ENCODE results near the gene MTX1. TPM values are rescaled to one million over a fixed set of nuclear protein-coding genes. Genes with fewer than 3 reads are reported as not detected.

The MTX1 gene
- total RNA-seq, 4 donors from 2014 or later = 14.4 to 26.9 (median 24.6) TPM

DNA sequence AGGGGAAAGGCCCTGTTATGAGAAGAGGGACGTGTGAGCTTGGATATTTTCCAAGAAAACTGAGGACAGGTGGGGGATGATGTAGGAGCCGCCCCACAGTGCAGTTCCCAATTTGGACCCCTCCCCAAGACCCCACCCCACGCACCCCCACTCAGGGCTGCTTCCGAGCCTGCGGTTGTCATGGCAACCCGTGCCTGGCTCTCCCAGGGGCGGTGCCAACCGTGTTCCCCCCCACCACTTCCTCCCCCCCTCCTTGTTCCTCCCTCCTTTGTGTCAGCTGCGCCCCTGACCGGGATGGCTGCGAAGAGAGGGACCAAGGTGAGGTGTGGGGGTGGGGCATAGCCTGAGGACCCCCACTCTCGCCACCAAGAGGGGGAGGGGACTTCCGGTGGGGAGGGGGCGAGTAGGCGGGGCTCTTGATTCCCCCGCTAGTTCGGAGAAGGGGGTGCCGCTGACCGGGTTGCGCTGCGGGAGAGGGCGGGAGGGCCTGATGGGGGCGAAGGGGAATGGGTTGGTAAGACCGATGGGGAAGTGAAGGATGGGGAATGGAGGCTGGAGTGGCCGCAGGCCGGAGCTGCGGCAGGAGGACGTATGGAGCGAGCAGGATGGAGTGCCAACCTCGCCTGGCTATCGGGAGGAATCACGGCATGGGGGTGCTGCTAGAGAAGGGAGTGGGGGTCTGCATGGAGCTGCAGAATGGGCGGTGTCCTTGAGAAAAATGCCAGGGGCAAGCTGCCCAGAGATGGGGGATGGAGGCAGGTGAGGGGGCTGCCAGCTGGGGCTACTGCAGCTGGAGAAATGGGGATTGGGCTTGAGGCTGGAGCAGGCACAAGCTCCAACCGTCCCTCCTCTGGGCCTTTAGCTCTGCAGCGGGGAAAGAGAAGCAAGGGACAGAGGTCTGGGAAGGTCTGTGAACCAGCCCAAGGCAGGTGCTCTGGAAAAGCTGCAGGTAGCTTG, 33.9 kb upstream of the MTX1 start:
- no peak for TF ChIP-seq POLR2A (IDR thresholded peaks at IDR 0.05)
- TF ChIP-seq, protein P1, sequence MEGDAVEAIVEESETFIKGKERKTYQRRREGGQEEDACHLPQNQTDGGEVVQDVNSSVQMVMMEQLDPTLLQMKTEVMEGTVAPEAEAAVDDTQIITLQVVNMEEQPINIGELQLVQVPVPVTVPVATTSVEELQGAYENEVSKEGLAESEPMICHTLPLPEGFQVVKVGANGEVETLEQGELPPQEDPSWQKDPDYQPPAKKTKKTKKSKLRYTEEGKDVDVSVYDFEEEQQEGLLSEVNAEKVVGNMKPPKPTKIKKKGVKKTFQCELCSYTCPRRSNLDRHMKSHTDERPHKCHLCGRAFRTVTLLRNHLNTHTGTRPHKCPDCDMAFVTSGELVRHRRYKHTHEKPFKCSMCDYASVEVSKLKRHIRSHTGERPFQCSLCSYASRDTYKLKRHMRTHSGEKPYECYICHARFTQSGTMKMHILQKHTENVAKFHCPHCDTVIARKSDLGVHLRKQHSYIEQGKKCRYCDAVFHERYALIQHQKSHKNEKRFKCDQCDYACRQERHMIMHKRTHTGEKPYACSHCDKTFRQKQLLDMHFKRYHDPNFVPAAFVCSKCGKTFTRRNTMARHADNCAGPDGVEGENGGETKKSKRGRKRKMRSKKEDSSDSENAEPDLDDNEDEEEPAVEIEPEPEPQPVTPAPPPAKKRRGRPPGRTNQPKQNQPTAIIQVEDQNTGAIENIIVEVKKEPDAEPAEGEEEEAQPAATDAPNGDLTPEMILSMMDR (IDR thresholded peaks at IDR 0.05 in 4 of 5, conservative IDR thresholded peaks at IDR 0.05 in 1 of 5) = no peak
- Histone ChIP-seq H3K4me3 (peak overlapping the region in 1 of 4 donors; percentile 97), H3K36me3 (peaks cover 0 to 13% of the 10 kb centered on the region in 2 donors), H3K9me3 (no peaks in the 10 kb centered on the region), H3K27me3 (peaks cover 15 to 21% (median 18%) of the 10 kb centered on the region in 3 donors), H3K27ac (no peak overlapping the region), H3K4me1 (peaks cover 14% of the 10 kb centered on the region in 2 donors)
- no peak for ATAC-seq
- intact Hi-C loops (cut with DNase I; ENCODE audit: low total_unique reads) = loop anchor here (5.0 kb wide), 1 partner anchor 53 kb away; no protein-coding TSS in a partner anchor
- DNase-seq = no peak
- in situ Hi-C loops (cut with MboI; ENCODE audit: low sequenced_read_pairs in 4 of 4) = no loop called here

DNA sequence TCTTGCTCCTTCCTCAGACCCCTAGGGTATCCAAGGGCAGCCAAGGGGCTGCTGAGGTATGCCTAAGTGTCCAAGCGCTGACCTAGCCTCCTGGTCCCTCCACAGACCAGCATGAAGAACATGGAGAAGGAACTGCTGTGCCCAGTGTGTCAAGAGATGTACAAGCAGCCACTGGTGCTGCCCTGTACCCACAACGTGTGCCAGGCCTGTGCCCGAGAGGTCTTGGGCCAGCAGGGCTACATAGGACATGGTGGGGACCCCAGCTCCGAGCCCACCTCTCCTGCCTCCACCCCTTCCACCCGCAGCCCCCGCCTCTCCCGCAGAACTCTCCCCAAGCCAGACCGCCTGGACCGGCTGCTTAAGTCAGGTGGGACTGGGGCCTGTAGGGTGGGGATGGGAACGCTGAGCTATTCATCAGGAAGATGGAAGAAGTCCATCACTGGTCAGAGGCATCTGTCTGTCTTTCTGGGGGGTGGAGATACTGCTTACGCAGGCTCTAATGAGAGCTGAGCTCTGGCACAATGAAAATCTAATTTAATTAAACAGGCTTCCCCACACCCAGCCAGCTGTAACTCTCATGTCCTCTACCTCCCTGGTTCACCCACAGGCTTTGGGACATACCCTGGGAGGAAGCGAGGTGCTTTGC, 33.1 kb upstream of the MTX1 start:
- H3K4me1 ChIP-seq = peaks cover 14% of the 10 kb centered on the region in 2 donors
- TF ChIP-seq, protein P1 (IDR thresholded peaks at IDR 0.05 in 4 of 5, conservative IDR thresholded peaks at IDR 0.05 in 1 of 5) = no peak
- no peak for TF ChIP-seq POLR2A (IDR thresholded peaks at IDR 0.05)
- H3K36me3 ChIP-seq = peaks cover 0 to 5% of the 10 kb centered on the region in 2 donors
- intact Hi-C loops (cut with DNase I; ENCODE audit: low total_unique reads) = no loop called here
- peaks cover 15 to 21% (median 18%) of the 10 kb centered on the region in 3 donors for H3K27me3 ChIP-seq
- in situ Hi-C loops (cut with MboI; ENCODE audit: low sequenced_read_pairs in 4 of 4) = no loop called here
- no peak overlapping the region for H3K27ac ChIP-seq
- ATAC-seq = no peak
- no peaks in the 10 kb centered on the region for H3K9me3 ChIP-seq
- no peak for DNase-seq
- no peak overlapping the region for H3K4me3 ChIP-seq

DNA sequence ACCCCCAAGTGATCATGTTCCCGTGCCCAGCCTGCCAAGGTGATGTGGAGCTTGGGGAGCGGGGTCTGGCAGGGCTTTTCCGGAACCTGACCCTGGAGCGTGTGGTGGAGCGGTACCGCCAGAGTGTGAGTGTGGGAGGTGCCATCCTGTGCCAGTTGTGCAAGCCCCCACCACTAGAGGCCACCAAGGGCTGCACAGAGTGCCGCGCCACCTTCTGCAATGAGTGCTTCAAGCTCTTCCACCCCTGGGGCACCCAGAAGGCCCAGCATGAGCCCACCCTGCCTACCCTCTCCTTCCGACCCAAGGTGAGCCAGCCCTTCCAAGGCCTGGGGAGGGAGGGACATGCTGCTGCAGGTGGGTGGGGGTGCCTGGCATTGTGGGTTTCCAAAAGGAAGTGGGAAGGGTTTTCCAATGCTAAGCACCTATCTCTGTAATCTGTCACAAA, 32.5 kb upstream of the MTX1 start:
- intact Hi-C loops (cut with DNase I; ENCODE audit: low total_unique reads) = loop anchor here (1.0 kb wide), 1 partner anchor 17 kb away; no protein-coding TSS in a partner anchor
- H3K27ac ChIP-seq = no peak overlapping the region
- DNase-seq (no peak), ATAC-seq (no peak)
- H3K4me1 ChIP-seq = peaks cover 14% of the 10 kb centered on the region in 2 donors
- no peaks in the 10 kb centered on the region for H3K9me3 ChIP-seq
- peaks cover 15 to 21% (median 18%) of the 10 kb centered on the region in 3 donors for H3K27me3 ChIP-seq
- TF ChIP-seq, protein P1 (IDR thresholded peaks at IDR 0.05 in 4 of 5, conservative IDR thresholded peaks at IDR 0.05 in 1 of 5) = no peak
- TF ChIP-seq POLR2A (IDR thresholded peaks at IDR 0.05) = no peak
- H3K4me3 ChIP-seq = no peak overlapping the region
- in situ Hi-C loops (cut with MboI; ENCODE audit: low sequenced_read_pairs in 4 of 4) = no loop called here
- no peaks in the 10 kb centered on the region for H3K36me3 ChIP-seq

DNA sequence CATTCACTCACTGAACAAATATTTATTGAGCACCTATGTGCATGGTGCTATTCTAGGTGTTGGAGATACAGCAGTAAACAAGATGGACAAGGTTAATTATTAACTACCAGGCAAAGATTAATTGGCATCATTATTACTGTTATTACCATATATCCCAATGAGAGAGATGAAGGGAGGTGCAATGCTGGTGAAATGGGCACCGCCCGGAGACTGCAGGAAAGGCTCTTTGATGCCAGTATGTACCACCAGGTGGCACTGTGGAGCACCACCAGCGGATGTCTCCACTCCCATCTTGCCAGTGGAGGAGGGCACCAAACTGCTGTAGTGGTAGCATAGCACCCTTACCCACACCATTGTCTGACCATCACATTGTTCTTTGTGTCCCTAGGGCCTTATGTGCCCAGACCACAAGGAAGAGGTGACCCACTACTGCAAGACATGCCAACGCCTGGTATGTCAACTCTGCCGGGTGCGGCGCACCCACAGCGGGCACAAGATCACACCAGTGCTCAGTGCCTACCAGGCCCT, 31.9 kb upstream of the MTX1 start:
- ATAC-seq (peak; percentile 27 to 68), DNase-seq (peak; percentile 36 to 68)
- TF ChIP-seq, protein P1 (IDR thresholded peaks at IDR 0.05 in 4 of 5, conservative IDR thresholded peaks at IDR 0.05 in 1 of 5) = peak; percentile 78 to 91 (median 85)
- TF ChIP-seq POLR2A (IDR thresholded peaks at IDR 0.05) = no peak
- no peak overlapping the region for H3K4me3 ChIP-seq
- no peak overlapping the region for H3K27ac ChIP-seq
- in situ Hi-C loops (cut with MboI; ENCODE audit: low sequenced_read_pairs in 4 of 4) (no loop called here), intact Hi-C loops (cut with DNase I; ENCODE audit: low total_unique reads) (loop anchor here (1.0 kb wide), 1 partner anchor 17 kb away; no protein-coding TSS in a partner anchor)
- H3K27me3 ChIP-seq = peaks cover 15 to 21% (median 18%) of the 10 kb centered on the region in 3 donors
- peaks cover 14% of the 10 kb centered on the region in 2 donors for H3K4me1 ChIP-seq
- H3K9me3 ChIP-seq = no peaks in the 10 kb centered on the region
- no peaks in the 10 kb centered on the region for H3K36me3 ChIP-seq

All from gastrocnemius medialis (tissue), 4 donors.